MM.1S (cell line): ENCODE results near the gene MAEA.

Experiments used
- DNase-seq: peaks from one replicate; pipeline ENCODE4 v3.0.0-alpha.2; 2015
- H2AFZ ChIP-seq: fragments of 300-600 bp; sonication (generic); 2 replicates; pipeline ENCODE4 v1.6.0; 2016; ENCODE audit warnings: antibody characterized with exemption, low read length
- H3F3A ChIP-seq: fragments of 300-600 bp; sonication (generic); 2 replicates; pipeline ENCODE4 v1.6.1; 2016; ENCODE audit warnings: mild to moderate bottlenecking, antibody characterized with exemption, low read length, moderate library complexity, mixed read lengths; ENCODE audit not compliant: insufficient read depth
- H3K27ac ChIP-seq: fragments of 300-600 bp; sonication (generic); 2 replicates; pipeline ENCODE4 v1.5.1; 2016; ENCODE audit warnings: mild to moderate bottlenecking, low read length
- H3K27me3 ChIP-seq: fragments of 300-600 bp; sonication (generic); replicated peaks from 2 replicates; pipeline ENCODE4 v1.6.0; 2016; ENCODE audit warnings: low read length; ENCODE audit not compliant: insufficient read depth
- H3K36me3 ChIP-seq: fragments of 300-600 bp; sonication (generic); replicated peaks from 2 replicates; pipeline ENCODE4 v1.6.1; 2016; ENCODE audit warnings: mild to moderate bottlenecking, low read length, mixed read lengths; ENCODE audit not compliant: insufficient read depth
- H3K4me1 ChIP-seq: fragments of 300-600 bp; sonication (generic); 2 replicates; pipeline ENCODE4 v1.6.1; 2016; ENCODE audit warnings: low read length, mixed read lengths
- H3K4me2 ChIP-seq: fragments of 300-600 bp; sonication (generic); 2 replicates; pipeline ENCODE4 v1.6.0; 2016; ENCODE audit warnings: low read depth, low read length
- H3K4me3 ChIP-seq: fragments of 300-600 bp; sonication (generic); 2 replicates; pipeline ENCODE4 v1.5.1; 2016; ENCODE audit warnings: low read length, mixed read lengths
- H3K79me2 ChIP-seq: fragments of 300-600 bp; sonication (generic); 2 replicates; pipeline ENCODE4 v1.6.1; 2016; ENCODE audit warnings: mixed run types, low read length, mixed read lengths
- H3K9ac ChIP-seq: fragments of 300-600 bp; sonication (generic); 2 replicates; pipeline ENCODE4 v1.6.1; 2016; ENCODE audit warnings: low read length, mixed read lengths
- H3K9me2 ChIP-seq: fragments of 300-600 bp; sonication (generic); replicated peaks from 2 replicates; pipeline ENCODE4 v1.6.1; 2016; ENCODE audit warnings: mild to moderate bottlenecking, low read length, mixed read lengths; ENCODE audit not compliant: insufficient read depth
- H3K9me3 ChIP-seq: fragments of 300-600 bp; sonication (generic); replicated peaks from 2 replicates; pipeline ENCODE4 v1.6.1; 2016; ENCODE audit warnings: mild to moderate bottlenecking, low read length, mixed read lengths; ENCODE audit not compliant: insufficient read depth
- H4K20me1 ChIP-seq: fragments of 300-600 bp; sonication (generic); 2 replicates; pipeline ENCODE4 v1.6.1; 2016; ENCODE audit warnings: mild to moderate bottlenecking, low read length, moderate library complexity, mixed read lengths; ENCODE audit not compliant: insufficient read depth
- CTCF ChIP-seq: fragments of 300-600 bp; sonication (generic); IDR thresholded peaks from 2 replicates; pipeline ENCODE4 v1.5.1; 2016; ENCODE audit warnings: antibody characterized with exemption, low read length, mixed read lengths
- EZH2 ChIP-seq: fragments of 300-600 bp; sonication (generic); optimal IDR thresholded peaks from 2 replicates; pipeline ENCODE3; 2017; ENCODE audit warnings: low read depth, mild to moderate bottlenecking, antibody characterized with exemption, low read length, mixed read lengths
- EZH2phosphoT487 ChIP-seq: fragments of 300-600 bp; sonication (generic); IDR thresholded peaks from 2 replicates; pipeline ENCODE4 v1.6.1; 2018; ENCODE audit warnings: antibody characterized with exemption, low read length

The MAEA gene

GRCh38 chr4:1316537-1317168 is 27.0 kb downstream of the MAEA start:
- peaks cover 25% of the 10 kb centered on the region; the same call in 1 of the 2 replicates for H3K36me3 ChIP-seq
- no peak overlapping the region for H2AFZ ChIP-seq
- no peak overlapping the region for H3K4me2 ChIP-seq
- H3F3A ChIP-seq: no peaks in the 10 kb centered on the region
- TF ChIP-seq CTCF (no peak), EZH2 (no peak), EZH2phosphoT487 (no peak)
- no peak overlapping the region for H3K4me3 ChIP-seq
- H3K9ac ChIP-seq: no peak overlapping the region
- H4K20me1 ChIP-seq: no peaks in the 10 kb centered on the region
- no peak for DNase-seq
- H3K9me2 ChIP-seq: no peaks in the 10 kb centered on the region
- no peaks in the 10 kb centered on the region for H3K4me1 ChIP-seq
- no peak overlapping the region for H3K27ac ChIP-seq
- peaks cover 13% of the 10 kb centered on the region for H3K79me2 ChIP-seq
- H3K9me3 ChIP-seq: no peaks in the 10 kb centered on the region
- H3K27me3 ChIP-seq: no peaks in the 10 kb centered on the region

GRCh38 chr4:1317177-1318045 is 27.7 kb downstream of the MAEA start:
- Histone ChIP-seq H2AFZ (no peak overlapping the region), H3K9ac (no peak overlapping the region), H3F3A (no peaks in the 10 kb centered on the region), H3K4me2 (no peak overlapping the region), H3K36me3 (peaks cover 20% of the 10 kb centered on the region; the same call in 1 of the 2 replicates), H3K4me1 (no peaks in the 10 kb centered on the region), H3K9me2 (no peaks in the 10 kb centered on the region), H3K79me2 (peaks cover 8% of the 10 kb centered on the region; the same call in 1 of the 2 replicates), H3K27ac (no peak overlapping the region), H4K20me1 (no peaks in the 10 kb centered on the region), H3K27me3 (no peaks in the 10 kb centered on the region), H3K9me3 (no peaks in the 10 kb centered on the region), H3K4me3 (no peak overlapping the region)
- no peak for DNase-seq
- TF ChIP-seq CTCF (no peak), EZH2phosphoT487 (no peak), EZH2 (no peak)

GRCh38 chr4:1318046-1318375 is 28.3 kb downstream of the MAEA start:
- no peaks in the 10 kb centered on the region for H3K9me3 ChIP-seq
- no peaks in the 10 kb centered on the region for H4K20me1 ChIP-seq
- no peaks in the 10 kb centered on the region for H3F3A ChIP-seq
- no peak overlapping the region for H3K9ac ChIP-seq
- no peak for TF ChIP-seq CTCF
- TF ChIP-seq EZH2phosphoT487: no peak
- TF ChIP-seq EZH2: no peak
- H3K27me3 ChIP-seq: no peaks in the 10 kb centered on the region
- H2AFZ ChIP-seq: no peak overlapping the region
- no peak for DNase-seq
- peaks cover 3% of the 10 kb centered on the region; the same call in 1 of the 2 replicates for H3K79me2 ChIP-seq
- no peaks in the 10 kb centered on the region for H3K9me2 ChIP-seq
- H3K4me3 ChIP-seq: no peak overlapping the region
- H3K27ac ChIP-seq: no peak overlapping the region
- H3K36me3 ChIP-seq: peaks cover 14% of the 10 kb centered on the region; the same call in 1 of the 2 replicates
- no peaks in the 10 kb centered on the region for H3K4me1 ChIP-seq
- H3K4me2 ChIP-seq: no peak overlapping the region
